HCT116 (cell line): ENCODE data around the gene ZFYVE16. TPM values are rescaled to one million over a fixed set of nuclear protein-coding genes. Genes with fewer than 3 reads are reported as not detected.

ENCODE experiments used
- ATAC-seq: fragments of 200-7000 bp; cut with Tn5 transposase; 2 replicates; pipeline ENCODE4 v1.9.1; 2020; ENCODE audit warnings: mild to moderate bottlenecking, moderate library complexity
- BruUV-seq: library from RNA; stranded (reverse); fragments of 400-500 nt; replicated peaks from 2 replicates; lab custom pipeline; 2021; lab: Mats Ljungman, UMichigan
- CTCF ChIA-PET: fragments of 300-600 bp; sonication (Branson Sonifier 250); formaldehyde crosslinking; loops from one replicate; lab custom pipeline; 2021; ENCODE audit warnings: antibody characterized with exemption; lab: Charles Lee
- POLR2A ChIA-PET: fragments of 300-600, 350-600 bp; sonication (Branson Sonifier 250); formaldehyde crosslinking; loops from one replicate; lab custom pipeline; 2021; ENCODE audit warnings: antibody characterized with exemption; lab: Charles Lee
- RAD21 ChIA-PET, 2 experiments: fragments of 300-600 bp; sonication (Branson Sonifier 250); formaldehyde crosslinking; loops; one replicate each; lab custom pipeline; 2023; ENCODE audit warnings: low total read pairs in 2 of 2; ENCODE audit not compliant: uncharacterized antibody in 2 of 2, unreplicated experiment in 2 of 2, low non-redundant PET in 1 of 2; lab: Charles Lee
- DNase-seq: peaks from one replicate; pipeline ENCODE4 v3.0.0-alpha.2; 2010; ENCODE audit warnings: low read depth, low spot score
- H2AFZ ChIP-seq: fragments of 200-600 bp; shearing (Covaris generic), sonication (generic); 2 replicates; pipeline ENCODE4 v1.6.1; 2017; ENCODE audit warnings: low read depth, mixed run types, mixed read lengths, antibody characterized with exemption, low read length; ENCODE audit not compliant: poor library complexity, severe bottlenecking
- H3K27ac ChIP-seq: 2 replicates; pipeline ENCODE4 v1.5.1; 2012; ENCODE audit warnings: low read depth, low read length
- H3K27me3 ChIP-seq: fragments of 200-600 bp; sonication (generic); 2 replicates; pipeline ENCODE4 v1.6.1; 2016; ENCODE audit warnings: mixed run types, low read length, mixed read lengths; ENCODE audit not compliant: insufficient read depth
- H3K36me3 ChIP-seq, 2 experiments: fragments of 200-500 bp in 1 of 2; fragments of 200-600 bp in 1 of 2; sonication (Bioruptor generic) in 1 of 2; sonication (generic) in 1 of 2; 2 replicates each; pipeline versions ENCODE4 v1.5.1 to v1.6.1; 2014 to 2016; ENCODE audit warnings: low read length in 2 of 2, inconsistent platforms in 1 of 2, mixed read lengths in 1 of 2, mixed run types in 1 of 2; ENCODE audit not compliant: insufficient read depth in 2 of 2, control insufficient read depth in 1 of 2
- H3K4me1 ChIP-seq, 2 experiments: fragments of 200-600 bp in 1 of 2; sonication (generic) in 1 of 2; 2 replicates each; pipeline versions ENCODE4 v1.5.1 to v1.6.1; 2012 to 2017; ENCODE audit warnings: low read length in 2 of 2, inconsistent platforms in 1 of 2, mild to moderate bottlenecking in 1 of 2, mixed read lengths in 1 of 2, mixed run types in 1 of 2, moderate library complexity in 1 of 2; ENCODE audit not compliant: insufficient read depth in 2 of 2, control insufficient read depth in 1 of 2
- H3K4me2 ChIP-seq: fragments of 200-600 bp; sonication (generic); 2 replicates; pipeline ENCODE4 v1.6.1; 2017; ENCODE audit warnings: mixed run types, low read length, mixed read lengths
- H3K4me3 ChIP-seq, 2 experiments: fragments of 200-600 bp in 1 of 2; sonication (generic) in 1 of 2; replicated peaks in 1 of 2; 2 replicates each; pipeline ENCODE4 v1.5.1; 2011 to 2016; ENCODE audit warnings: low read length in 2 of 2, control low read depth in 1 of 2, low read depth in 1 of 2, mild to moderate bottlenecking in 1 of 2, mixed read lengths in 1 of 2, mixed run types in 1 of 2
- H3K79me2 ChIP-seq: fragments of 200-600 bp; sonication (generic); 2 replicates; pipeline ENCODE4 v1.6.1; 2017; ENCODE audit warnings: mild to moderate bottlenecking, mixed run types, low read length, moderate library complexity, mixed read lengths; ENCODE audit not compliant: insufficient read depth
- H3K9ac ChIP-seq: fragments of 200-600 bp; sonication (generic); 2 replicates; pipeline ENCODE4 v1.6.1; 2016; ENCODE audit warnings: low read length, mixed read lengths
- H3K9me2 ChIP-seq: fragments of 200-600 bp; sonication (generic), shearing (Covaris generic); 2 replicates; pipeline ENCODE4 v1.6.1; 2017; ENCODE audit warnings: mixed run types, mild to moderate bottlenecking, moderate library complexity; ENCODE audit not compliant: insufficient read depth
- H3K9me3 ChIP-seq, 2 experiments: fragments of 200-500 bp in 1 of 2; fragments of 200-600 bp in 1 of 2; sonication (Bioruptor generic) in 1 of 2; sonication (generic) in 1 of 2; 2 replicates each; pipeline ENCODE4 v1.6.1; 2014 to 2017; ENCODE audit warnings: low read length in 2 of 2, mixed read lengths in 2 of 2, inconsistent platforms in 1 of 2, low read depth in 1 of 2, mild to moderate bottlenecking in 1 of 2, mixed run types in 1 of 2, moderate library complexity in 1 of 2; ENCODE audit not compliant: control insufficient read depth in 1 of 2, insufficient read depth in 1 of 2
- H4K20me1 ChIP-seq: fragments of 200-600 bp; sonication (generic), shearing (Covaris generic); 2 replicates; pipeline ENCODE4 v1.6.1; 2017; ENCODE audit warnings: mixed run types, mild to moderate bottlenecking, moderate library complexity; ENCODE audit not compliant: insufficient read depth
- EGR1 ChIP-seq: IDR thresholded peaks from 2 replicates; pipeline ENCODE4 v1.6.1; 2012; ENCODE audit warnings: low read depth
- JUND ChIP-seq: IDR thresholded peaks from 2 replicates; pipeline ENCODE4 v1.6.1; 2012
- POLR2A ChIP-seq: IDR thresholded peaks from 2 replicates; pipeline ENCODE4 v1.7.0; 2011; ENCODE audit warnings: borderline replicate concordance; ENCODE audit not compliant: insufficient read depth, insufficient read length; ENCODE audit errors: extremely low read depth
- RAD21 ChIP-seq: IDR thresholded peaks from 2 replicates; pipeline ENCODE4 v1.6.1; 2012; ENCODE audit warnings: low read depth, mild to moderate bottlenecking
- SP1 ChIP-seq: IDR thresholded peaks from 2 replicates; pipeline ENCODE4 v1.6.1; 2012; ENCODE audit warnings: low read depth
- YY1 ChIP-seq: IDR thresholded peaks from 2 replicates; pipeline ENCODE4 v1.6.1; 2011; ENCODE audit warnings: low read length, low read depth, moderate library complexity, mild to moderate bottlenecking; ENCODE audit not compliant: insufficient replicate concordance; ENCODE audit errors: extremely low read depth
- ZFX ChIP-seq: fragments of 450-650 bp; IDR thresholded peaks from 2 replicates; pipeline ENCODE4 v1.6.1; 2017
- intact Hi-C: fragments of 100-400 bp; cut with micrococcal nuclease; formaldehyde crosslinking; loops from 2 replicates; pipeline ENCODE4 v1.10.0; 2022
- total RNA-seq: library from RNA; stranded (reverse); gene quantifications from one replicate; pipeline ENCODE4 v1.2.1, GENCODE V29; 2021; ENCODE audit not compliant: unreplicated experiment
- TF ChIP-seq, protein P1 (sequence below): IDR thresholded peaks from 2 replicates; pipeline ENCODE4 v1.6.1; 2011; ENCODE audit warnings: mild to moderate bottlenecking, low read length, moderate library complexity; ENCODE audit not compliant: insufficient replicate concordance; ENCODE audit errors: extremely low read depth

ZFYVE16 gene
- total RNA-seq, 1 experiment from 2014 or later, result 24.2 TPM

DNA sequence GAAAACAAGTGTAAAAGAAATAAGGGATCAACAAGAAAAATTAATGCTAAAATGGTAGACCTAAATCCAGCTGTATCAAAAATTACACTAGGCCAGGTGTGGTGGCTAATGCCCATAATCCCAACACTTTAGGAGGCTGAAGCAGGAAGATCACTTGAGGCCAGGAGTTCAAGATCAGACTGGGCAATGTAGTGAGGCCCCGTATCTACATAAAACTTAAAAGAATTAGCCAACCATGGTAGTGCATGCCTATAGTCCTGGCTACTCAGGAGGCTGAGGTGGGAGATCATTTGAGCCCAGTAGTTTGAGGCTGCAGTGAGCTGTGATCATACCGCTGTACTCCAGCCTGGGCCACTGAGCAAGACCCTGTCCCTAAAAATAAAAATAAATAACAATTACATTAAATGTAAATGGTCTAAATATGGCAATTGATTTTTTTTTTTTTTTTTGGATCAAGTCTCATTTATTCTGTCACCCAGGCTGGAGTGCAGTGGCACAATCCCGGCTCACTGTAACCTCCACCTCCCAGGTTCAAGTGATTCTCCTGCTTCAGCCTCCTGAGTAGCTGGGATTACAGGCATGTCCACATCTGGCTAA, 75.9 kb downstream of the ZFYVE16 start:
- H3K9me3 ChIP-seq, result peaks cover 0 to 4% of the 10 kb centered on the region in 2 experiments; a peak in 1 of 4 replicates
- H3K9ac ChIP-seq, result no peak overlapping the region
- no peak overlapping the region for H2AFZ ChIP-seq
- H3K4me1 ChIP-seq, result peaks cover 6 to 10% of the 10 kb centered on the region in 2 experiments
- peaks cover 0 to 4% of the 10 kb centered on the region in 2 experiments; a peak in 1 of 4 replicates for H3K36me3 ChIP-seq
- ChIA-PET POLR2A (no interaction called here), RAD21 (no interaction called here), CTCF (no interaction called here)
- TF ChIP-seq JUND (no peak), YY1 (no peak), RAD21 (no peak), POLR2A (no peak), SP1 (no peak), ZFX (no peak), EGR1 (no peak)
- TF ChIP-seq, protein P1, sequence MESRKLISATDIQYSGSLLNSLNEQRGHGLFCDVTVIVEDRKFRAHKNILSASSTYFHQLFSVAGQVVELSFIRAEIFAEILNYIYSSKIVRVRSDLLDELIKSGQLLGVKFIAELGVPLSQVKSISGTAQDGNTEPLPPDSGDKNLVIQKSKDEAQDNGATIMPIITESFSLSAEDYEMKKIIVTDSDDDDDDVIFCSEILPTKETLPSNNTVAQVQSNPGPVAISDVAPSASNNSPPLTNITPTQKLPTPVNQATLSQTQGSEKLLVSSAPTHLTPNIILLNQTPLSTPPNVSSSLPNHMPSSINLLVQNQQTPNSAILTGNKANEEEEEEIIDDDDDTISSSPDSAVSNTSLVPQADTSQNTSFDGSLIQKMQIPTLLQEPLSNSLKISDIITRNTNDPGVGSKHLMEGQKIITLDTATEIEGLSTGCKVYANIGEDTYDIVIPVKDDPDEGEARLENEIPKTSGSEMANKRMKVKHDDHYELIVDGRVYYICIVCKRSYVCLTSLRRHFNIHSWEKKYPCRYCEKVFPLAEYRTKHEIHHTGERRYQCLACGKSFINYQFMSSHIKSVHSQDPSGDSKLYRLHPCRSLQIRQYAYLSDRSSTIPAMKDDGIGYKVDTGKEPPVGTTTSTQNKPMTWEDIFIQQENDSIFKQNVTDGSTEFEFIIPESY, result no peak
- DNase-seq, result no peak
- H4K20me1 ChIP-seq, result no peaks in the 10 kb centered on the region
- no peak overlapping the region for H3K27ac ChIP-seq
- H3K27me3 ChIP-seq, result no peaks in the 10 kb centered on the region
- no peaks in the 10 kb centered on the region for H3K79me2 ChIP-seq
- no peak for ATAC-seq
- intact Hi-C loops, result no loop called here
- H3K9me2 ChIP-seq, result no peaks in the 10 kb centered on the region
- BruUV-seq, result no TSS peak
- no peak overlapping the region for H3K4me2 ChIP-seq
- H3K4me3 ChIP-seq, result no peak overlapping the region
